Smooth muscle cell (in vitro differentiated cells): ENCODE results near the gene RGS11. TPM values are rescaled to one million over a fixed set of nuclear protein-coding genes. Genes with fewer than 3 reads are reported as not detected.

Source experiments
- DNase-seq: peaks from one replicate; lab custom pipeline; 2025; ENCODE audit not compliant: unreplicated experiment; lab: John Stamatoyannopoulos, UW
- H2AFZ ChIP-seq: fragments of 200-600 bp; sonication (generic); 2 replicates; pipeline ENCODE4 v1.6.0; 2016; ENCODE audit warnings: antibody characterized with exemption, low read depth, mild to moderate bottlenecking
- H3F3A ChIP-seq: fragments of 200-600 bp; sonication (generic); 2 replicates; pipeline ENCODE4 v1.6.0; 2017; ENCODE audit warnings: antibody characterized with exemption, low read depth
- H3K27ac ChIP-seq: fragments of 200-600 bp; sonication (generic); 2 replicates; pipeline ENCODE4 v1.5.1; 2016; ENCODE audit warnings: low read depth, mild to moderate bottlenecking
- H3K27me3 ChIP-seq: fragments of 200-600 bp; sonication (generic); 2 replicates; pipeline ENCODE4 v1.6.1; 2016; ENCODE audit warnings: low read depth, mild to moderate bottlenecking
- H3K36me3 ChIP-seq: fragments of 200-600 bp; sonication (generic); 2 replicates; pipeline ENCODE4 v1.5.1; 2016; ENCODE audit warnings: low read depth
- H3K4me1 ChIP-seq: fragments of 200-600 bp; sonication (generic); 2 replicates; pipeline ENCODE4 v1.5.1; 2016; ENCODE audit warnings: low read depth
- H3K4me2 ChIP-seq: fragments of 200-600 bp; sonication (generic); 2 replicates; pipeline ENCODE4 v1.6.0; 2016; ENCODE audit warnings: mild to moderate bottlenecking
- H3K4me3 ChIP-seq: fragments of 200-600 bp; sonication (generic); 2 replicates; pipeline ENCODE4 v1.5.1; 2016; ENCODE audit warnings: mild to moderate bottlenecking
- H3K79me2 ChIP-seq: fragments of 200-600 bp; sonication (generic); 2 replicates; pipeline ENCODE4 v1.6.0; 2016; ENCODE audit warnings: low read depth, mild to moderate bottlenecking
- H3K9ac ChIP-seq: fragments of 200-600 bp; sonication (generic); 2 replicates; pipeline ENCODE4 v1.6.0; 2016; ENCODE audit warnings: low read depth
- H3K9me3 ChIP-seq: fragments of 200-600 bp; sonication (generic); replicated peaks from 2 replicates; pipeline ENCODE4 v1.5.1; 2016; ENCODE audit warnings: low read depth
- H4K20me1 ChIP-seq: fragments of 200-600 bp; sonication (generic); 2 replicates; pipeline ENCODE4 v1.6.0; 2016; ENCODE audit warnings: low read depth
- WGBS: methylation state at CpG from one replicate; pipeline ENCODE4 v1.1.7; 2016; ENCODE audit warnings: low lambda C conversion rate; 5-methylcytosine and 5-hydroxymethylcytosine counted together
- polyA plus RNA-seq: library from polyadenylated mRNA; unstranded; fragments of >200 nt; fragmentation: Nextera tagmentation; extraction: Ambion mirVana; gene quantifications from 2 replicates; pipeline ENCODE4 v1.2.1, GENCODE V29; 2016
- total RNA-seq: library from RNA; depleted of rRNA; stranded (reverse); fragments of >200 nt; gene quantifications from 2 replicates; pipeline ENCODE4 v1.2.3, GENCODE V29; 2014
- TF ChIP-seq, protein P1 (sequence below): fragments of 200-600 bp; sonication (generic); IDR thresholded peaks from 2 replicates; pipeline ENCODE4 v1.5.1; 2017; ENCODE audit warnings: borderline replicate concordance, mild to moderate bottlenecking, antibody characterized with exemption; ENCODE audit not compliant: insufficient read depth, poor library complexity, severe bottlenecking

The RGS11 gene
- total and polyA plus RNA-seq, 2 experiments from 2014 or later, result 2.2 to 3.9 TPM

DNA sequence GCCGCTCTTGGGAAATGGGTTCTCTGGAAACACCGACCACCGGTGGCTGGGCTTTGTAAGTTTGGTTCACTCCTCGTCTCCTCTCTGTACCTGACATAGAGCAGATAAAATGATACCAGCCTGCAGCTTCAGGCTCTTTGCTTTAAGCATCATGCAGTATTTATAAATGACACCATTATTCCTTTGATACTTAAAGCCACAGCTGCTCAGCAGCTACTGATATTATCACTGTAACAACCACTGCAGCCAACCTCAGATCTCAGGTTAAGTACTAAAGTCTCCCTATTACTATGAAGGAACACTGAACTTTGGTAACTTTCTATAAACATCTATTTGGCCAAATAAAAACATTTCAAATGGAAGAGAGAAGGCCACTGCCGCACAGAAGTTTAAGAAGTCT is 41.8 kb upstream of the RGS11 start:
- Histone ChIP-seq H2AFZ (no peak overlapping the region), H3K4me1 (no peaks in the 10 kb centered on the region), H4K20me1 (peaks cover 86% of the 10 kb centered on the region), H3K4me3 (no peak overlapping the region), H3F3A (no peaks in the 10 kb centered on the region), H3K79me2 (peaks cover 52% of the 10 kb centered on the region), H3K27me3 (no peaks in the 10 kb centered on the region), H3K9me3 (no peaks in the 10 kb centered on the region), H3K36me3 (no peaks in the 10 kb centered on the region), H3K4me2 (no peak overlapping the region), H3K27ac (no peak overlapping the region), H3K9ac (no peak overlapping the region)
- 99% methylated on average over 5 of the region's 5 CpGs for WGBS
- TF ChIP-seq, protein P1, sequence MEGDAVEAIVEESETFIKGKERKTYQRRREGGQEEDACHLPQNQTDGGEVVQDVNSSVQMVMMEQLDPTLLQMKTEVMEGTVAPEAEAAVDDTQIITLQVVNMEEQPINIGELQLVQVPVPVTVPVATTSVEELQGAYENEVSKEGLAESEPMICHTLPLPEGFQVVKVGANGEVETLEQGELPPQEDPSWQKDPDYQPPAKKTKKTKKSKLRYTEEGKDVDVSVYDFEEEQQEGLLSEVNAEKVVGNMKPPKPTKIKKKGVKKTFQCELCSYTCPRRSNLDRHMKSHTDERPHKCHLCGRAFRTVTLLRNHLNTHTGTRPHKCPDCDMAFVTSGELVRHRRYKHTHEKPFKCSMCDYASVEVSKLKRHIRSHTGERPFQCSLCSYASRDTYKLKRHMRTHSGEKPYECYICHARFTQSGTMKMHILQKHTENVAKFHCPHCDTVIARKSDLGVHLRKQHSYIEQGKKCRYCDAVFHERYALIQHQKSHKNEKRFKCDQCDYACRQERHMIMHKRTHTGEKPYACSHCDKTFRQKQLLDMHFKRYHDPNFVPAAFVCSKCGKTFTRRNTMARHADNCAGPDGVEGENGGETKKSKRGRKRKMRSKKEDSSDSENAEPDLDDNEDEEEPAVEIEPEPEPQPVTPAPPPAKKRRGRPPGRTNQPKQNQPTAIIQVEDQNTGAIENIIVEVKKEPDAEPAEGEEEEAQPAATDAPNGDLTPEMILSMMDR, result no peak
- DNase-seq, result no peak

DNA sequence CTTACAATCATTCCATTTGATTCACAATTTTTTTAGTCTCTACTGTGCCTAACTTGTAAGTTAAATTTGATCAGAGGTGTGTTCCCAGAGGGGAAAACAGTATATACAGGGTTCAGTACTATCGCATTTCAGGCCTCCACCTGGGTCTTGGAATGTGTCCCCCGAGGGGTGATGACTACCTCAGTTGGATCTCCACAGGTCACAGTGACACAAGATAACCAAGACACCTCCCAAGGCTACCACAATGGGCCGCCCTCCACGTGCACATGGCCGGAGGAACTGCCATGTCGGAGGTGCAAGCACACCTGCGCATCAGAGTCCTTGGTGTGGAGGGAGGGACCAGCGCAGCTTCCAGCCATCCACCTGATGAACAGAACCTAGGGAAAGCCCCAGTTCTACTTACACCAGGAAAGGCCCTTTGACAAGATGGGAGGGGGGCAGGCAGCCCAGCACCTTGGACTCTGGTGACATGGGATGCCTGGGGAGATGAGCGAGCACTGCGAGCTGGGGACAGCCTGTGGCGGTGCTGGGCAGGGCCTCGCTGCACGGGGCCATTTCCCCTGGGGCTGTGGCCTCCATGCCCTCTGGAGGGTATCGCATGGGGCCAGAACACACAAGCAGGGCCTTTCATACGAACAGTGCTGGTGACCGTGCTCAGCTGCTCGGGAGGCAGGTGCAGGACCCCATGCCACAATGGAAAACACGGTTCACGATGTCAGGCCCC is 41.2 kb upstream of the RGS11 start:
- Histone ChIP-seq H3K27ac (no peak overlapping the region), H3K79me2 (peaks cover 50% of the 10 kb centered on the region), H3K9me3 (no peaks in the 10 kb centered on the region), H3K4me1 (no peaks in the 10 kb centered on the region), H3K36me3 (no peaks in the 10 kb centered on the region), H2AFZ (no peak overlapping the region), H4K20me1 (peaks cover 83% of the 10 kb centered on the region), H3K27me3 (no peaks in the 10 kb centered on the region), H3K4me2 (no peak overlapping the region), H3F3A (no peaks in the 10 kb centered on the region), H3K9ac (no peak overlapping the region), H3K4me3 (no peak overlapping the region)
- TF ChIP-seq, protein P1, result no peak
- WGBS, result 93% methylated on average over 19 of the region's 19 CpGs
- DNase-seq, result no peak

DNA sequence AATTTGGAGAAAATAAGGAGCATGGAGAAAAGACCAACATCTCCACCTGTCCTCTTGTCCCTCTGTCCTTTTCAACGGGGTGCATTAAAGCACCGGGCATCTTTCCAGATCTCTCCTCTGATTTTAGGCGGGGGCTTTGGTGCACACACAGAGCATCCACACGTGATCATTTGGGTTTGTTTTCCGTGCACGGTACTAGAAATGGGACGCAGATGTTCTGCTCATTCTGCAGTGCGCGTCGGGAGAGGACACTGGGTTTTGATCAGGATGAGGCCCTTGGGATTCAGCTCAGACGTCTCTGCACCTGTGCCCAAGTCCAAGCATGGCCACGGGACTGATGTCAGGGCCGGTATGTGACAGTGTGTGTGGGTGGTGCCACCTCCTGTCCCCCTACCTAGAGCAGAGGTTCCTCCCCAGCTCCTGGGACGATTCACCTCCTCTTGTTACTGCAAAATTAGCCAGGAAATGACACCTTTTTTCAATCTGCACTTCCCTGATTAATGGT is 39.1 kb upstream of the RGS11 start:
- no peaks in the 10 kb centered on the region for H3K36me3 ChIP-seq
- H4K20me1 ChIP-seq, result peaks cover 68% of the 10 kb centered on the region
- WGBS, result 95% methylated on average over 14 of the region's 14 CpGs
- no peak overlapping the region for H3K9ac ChIP-seq
- no peak overlapping the region for H3K4me3 ChIP-seq
- no peak for DNase-seq
- no peaks in the 10 kb centered on the region for H3F3A ChIP-seq
- TF ChIP-seq, protein P1, result no peak
- H3K79me2 ChIP-seq, result peaks cover 36% of the 10 kb centered on the region
- H3K27me3 ChIP-seq, result no peaks in the 10 kb centered on the region
- no peak overlapping the region for H3K27ac ChIP-seq
- no peaks in the 10 kb centered on the region for H3K9me3 ChIP-seq
- H3K4me1 ChIP-seq, result no peaks in the 10 kb centered on the region
- H3K4me2 ChIP-seq, result no peak overlapping the region
- no peak overlapping the region for H2AFZ ChIP-seq

DNA sequence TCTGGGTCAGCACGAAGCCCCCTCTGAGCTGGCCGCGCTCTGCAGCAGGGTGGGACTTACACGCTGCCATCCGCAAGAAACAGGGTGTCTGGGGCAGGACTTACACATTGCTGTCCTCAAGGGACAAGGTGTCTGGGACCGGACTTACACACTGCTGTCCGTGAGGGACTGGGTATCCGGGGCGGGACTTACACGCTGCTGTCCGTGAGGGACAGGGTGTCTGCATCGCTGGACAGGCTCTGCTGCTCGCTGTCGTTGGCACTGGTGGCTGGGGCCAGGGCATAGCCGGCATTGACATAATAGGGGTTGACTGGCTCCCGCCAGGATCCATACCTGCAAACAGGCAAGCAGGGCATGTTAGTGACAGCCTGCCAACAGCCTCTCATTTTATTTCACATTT is 38.6 kb upstream of the RGS11 start:
- H3K9me3 ChIP-seq, result no peaks in the 10 kb centered on the region
- H3K36me3 ChIP-seq, result no peaks in the 10 kb centered on the region
- H3K27me3 ChIP-seq, result no peaks in the 10 kb centered on the region
- no peak overlapping the region for H3K4me3 ChIP-seq
- H3K79me2 ChIP-seq, result peaks cover 31% of the 10 kb centered on the region
- H2AFZ ChIP-seq, result no peak overlapping the region
- no peaks in the 10 kb centered on the region for H3K4me1 ChIP-seq
- H3K4me2 ChIP-seq, result no peak overlapping the region
- no peak overlapping the region for H3K27ac ChIP-seq
- WGBS, result 97% methylated on average over 16 of the region's 16 CpGs
- TF ChIP-seq, protein P1, result no peak
- peaks cover 68% of the 10 kb centered on the region for H4K20me1 ChIP-seq
- H3F3A ChIP-seq, result no peaks in the 10 kb centered on the region
- DNase-seq, result no peak
- no peak overlapping the region for H3K9ac ChIP-seq
